OCI-LY7 (cell line): ENCODE measurements around the gene CWC22.

Source experiments
- EZH2phosphoT487 ChIP-seq: fragments of 200-600 bp; sonication (generic); IDR thresholded peaks from 2 replicates; pipeline ENCODE4 v1.6.1; 2018; ENCODE audit warnings: low read depth, borderline replicate concordance, mild to moderate bottlenecking, mixed run types, antibody characterized with exemption, low read length, moderate library complexity, mixed read lengths
- TF ChIP-seq, protein P1 (sequence below): fragments of 200-600 bp; sonication (generic); conservative IDR thresholded peaks from 2 replicates; pipeline ENCODE4 v1.5.1; 2014; ENCODE audit warnings: mild to moderate bottlenecking, antibody characterized with exemption, low read length, moderate library complexity, mixed read lengths

DNA sequence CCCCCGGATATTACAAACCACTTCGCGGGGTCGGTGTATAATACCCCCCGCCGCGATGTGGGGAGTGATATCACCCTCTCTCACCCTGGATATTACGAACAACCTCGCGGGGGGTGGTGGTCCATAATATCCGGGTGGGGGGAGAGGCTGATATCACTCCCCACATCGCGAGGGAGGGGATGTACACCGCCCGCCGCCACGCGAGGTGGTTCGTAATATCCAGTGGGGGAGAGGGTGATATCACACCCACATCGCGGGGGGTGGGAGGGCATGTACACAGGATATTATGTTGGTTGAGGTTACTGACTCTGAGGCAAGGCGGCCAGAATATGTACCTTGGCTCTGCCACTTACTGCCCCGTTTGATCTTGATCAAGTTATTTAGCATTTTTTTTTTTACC is 14.8 kb upstream of the CWC22 start:
- TF ChIP-seq, protein P1, sequence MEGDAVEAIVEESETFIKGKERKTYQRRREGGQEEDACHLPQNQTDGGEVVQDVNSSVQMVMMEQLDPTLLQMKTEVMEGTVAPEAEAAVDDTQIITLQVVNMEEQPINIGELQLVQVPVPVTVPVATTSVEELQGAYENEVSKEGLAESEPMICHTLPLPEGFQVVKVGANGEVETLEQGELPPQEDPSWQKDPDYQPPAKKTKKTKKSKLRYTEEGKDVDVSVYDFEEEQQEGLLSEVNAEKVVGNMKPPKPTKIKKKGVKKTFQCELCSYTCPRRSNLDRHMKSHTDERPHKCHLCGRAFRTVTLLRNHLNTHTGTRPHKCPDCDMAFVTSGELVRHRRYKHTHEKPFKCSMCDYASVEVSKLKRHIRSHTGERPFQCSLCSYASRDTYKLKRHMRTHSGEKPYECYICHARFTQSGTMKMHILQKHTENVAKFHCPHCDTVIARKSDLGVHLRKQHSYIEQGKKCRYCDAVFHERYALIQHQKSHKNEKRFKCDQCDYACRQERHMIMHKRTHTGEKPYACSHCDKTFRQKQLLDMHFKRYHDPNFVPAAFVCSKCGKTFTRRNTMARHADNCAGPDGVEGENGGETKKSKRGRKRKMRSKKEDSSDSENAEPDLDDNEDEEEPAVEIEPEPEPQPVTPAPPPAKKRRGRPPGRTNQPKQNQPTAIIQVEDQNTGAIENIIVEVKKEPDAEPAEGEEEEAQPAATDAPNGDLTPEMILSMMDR, result no peak
- no peak for TF ChIP-seq EZH2phosphoT487
